NCI-H2107 treated with DMSO at 0.1 percent for 48 hours (cell line): Measurements from ENCODE around the gene BAX.

Experiments used
- DNase-seq: peaks from one replicate; lab custom pipeline; 2025; ENCODE audit not compliant: unreplicated experiment; lab: John Stamatoyannopoulos, UW

The BAX gene

DNA sequence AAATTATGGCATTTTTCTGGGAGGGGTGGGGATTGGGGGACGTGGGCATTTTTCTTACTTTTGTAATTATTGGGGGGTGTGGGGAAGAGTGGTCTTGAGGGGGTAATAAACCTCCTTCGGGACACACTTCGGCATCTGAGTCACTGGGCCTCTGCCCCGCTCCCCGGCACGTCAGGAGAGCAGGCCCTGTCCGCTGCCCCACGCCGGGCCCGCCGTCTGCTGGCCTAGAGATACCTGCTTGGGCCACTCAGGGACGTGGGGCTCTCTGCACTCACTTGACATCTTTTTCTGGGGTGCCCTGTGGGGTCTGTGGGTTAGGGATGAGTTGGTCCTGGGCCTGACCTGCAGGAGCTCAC is 7.0 kb downstream of the BAX start:
- DNase-seq, result no peak

DNA sequence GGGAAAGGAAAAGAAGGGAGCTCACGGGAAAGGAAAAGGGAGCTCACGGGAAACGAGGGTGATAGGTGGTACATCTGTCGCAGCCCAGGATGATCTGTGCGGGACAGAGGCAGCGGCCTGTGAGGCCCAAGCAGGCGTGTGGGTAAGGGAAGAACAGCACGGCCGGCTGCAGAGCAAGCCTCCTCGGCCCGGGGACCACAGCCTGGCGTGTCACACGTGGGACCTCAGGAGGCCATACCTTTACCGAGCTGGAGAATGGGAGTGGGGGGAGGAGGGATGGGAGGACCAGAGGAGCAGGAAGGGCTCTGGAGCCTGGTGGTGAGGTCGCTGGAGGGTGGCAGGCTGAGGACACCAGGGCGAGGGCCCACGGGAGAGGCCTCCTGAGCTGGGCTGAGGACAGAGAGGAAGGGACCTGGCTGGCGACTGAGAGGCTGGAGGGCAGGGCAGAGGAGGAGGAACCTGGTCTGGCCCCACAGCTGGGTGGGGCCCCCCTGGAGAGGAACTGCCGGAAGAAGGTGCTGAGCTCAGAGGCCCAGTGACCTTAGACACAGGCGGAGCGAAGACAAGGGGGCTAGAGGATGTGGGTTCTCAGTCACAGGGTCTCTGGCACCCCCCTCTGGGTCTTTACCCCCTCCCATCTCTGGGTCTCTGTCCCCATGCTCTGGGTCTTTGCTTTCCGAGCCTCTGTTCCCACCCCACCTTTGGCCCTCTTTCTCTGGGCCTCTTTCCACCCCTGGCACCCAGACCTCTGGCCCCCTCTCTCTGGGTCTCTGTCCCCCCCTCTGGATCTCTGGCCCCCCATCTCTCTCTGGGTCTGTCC is 7.6 kb downstream of the BAX start:
- DNase-seq, result no peak

DNA sequence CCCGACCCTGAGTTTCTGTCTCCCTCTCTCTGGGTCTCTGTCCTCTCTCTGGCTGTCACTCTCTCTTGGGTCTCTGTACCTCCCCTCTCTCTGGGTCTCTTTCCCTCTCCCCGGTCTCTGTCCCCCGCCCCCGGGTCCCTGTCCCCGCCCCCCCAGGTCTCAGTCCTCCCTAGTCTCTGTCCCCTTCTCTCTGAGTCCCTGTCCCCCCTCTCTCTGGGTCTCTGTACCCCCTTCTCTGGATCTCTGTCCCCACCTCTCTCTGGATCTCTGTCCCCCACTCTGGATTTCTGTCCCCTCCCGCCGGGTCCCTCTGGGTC is 8.1 kb downstream of the BAX start:
- no peak for DNase-seq

DNA sequence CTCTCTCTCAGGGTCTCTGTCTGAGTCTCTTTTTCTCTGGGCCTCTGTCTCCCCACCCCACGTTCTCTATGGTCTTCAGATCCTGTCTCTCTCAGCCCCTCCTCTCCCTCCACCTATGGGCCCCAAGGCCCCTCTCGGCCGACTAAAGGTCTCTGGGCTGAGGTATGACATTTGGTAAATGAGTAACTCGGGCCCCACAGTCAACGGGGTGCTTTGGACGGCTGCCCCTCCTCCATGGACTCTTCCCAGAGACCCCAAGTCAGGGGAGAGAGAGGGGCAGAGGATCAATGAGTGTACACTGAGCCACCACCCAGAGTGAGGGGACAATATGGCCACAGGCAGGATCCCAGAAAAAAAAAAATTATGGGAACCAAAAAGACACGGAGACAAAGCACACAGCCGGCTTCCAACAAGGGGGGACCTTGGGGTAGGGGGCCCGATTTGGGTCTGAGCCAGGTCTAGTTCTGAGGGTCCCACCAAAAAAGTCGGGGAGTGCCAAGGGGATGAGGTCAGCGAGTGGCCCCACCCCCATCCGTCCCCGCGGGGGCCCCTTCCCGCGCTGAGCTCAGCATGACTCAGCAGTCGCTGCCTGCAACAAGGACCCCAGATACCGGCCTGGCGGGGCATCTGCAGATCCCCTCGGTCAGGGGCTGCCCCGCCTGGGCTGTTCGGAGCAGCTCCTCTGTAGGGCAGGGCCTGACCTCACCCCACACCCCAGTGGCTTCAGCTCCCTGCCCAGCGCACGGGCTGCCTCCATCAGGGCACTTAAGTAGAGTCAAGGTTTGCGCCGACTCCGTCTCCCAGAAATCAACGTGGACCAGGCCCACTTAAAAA is 8.9 kb downstream of the BAX start:
- DNase-seq, result no peak

DNA sequence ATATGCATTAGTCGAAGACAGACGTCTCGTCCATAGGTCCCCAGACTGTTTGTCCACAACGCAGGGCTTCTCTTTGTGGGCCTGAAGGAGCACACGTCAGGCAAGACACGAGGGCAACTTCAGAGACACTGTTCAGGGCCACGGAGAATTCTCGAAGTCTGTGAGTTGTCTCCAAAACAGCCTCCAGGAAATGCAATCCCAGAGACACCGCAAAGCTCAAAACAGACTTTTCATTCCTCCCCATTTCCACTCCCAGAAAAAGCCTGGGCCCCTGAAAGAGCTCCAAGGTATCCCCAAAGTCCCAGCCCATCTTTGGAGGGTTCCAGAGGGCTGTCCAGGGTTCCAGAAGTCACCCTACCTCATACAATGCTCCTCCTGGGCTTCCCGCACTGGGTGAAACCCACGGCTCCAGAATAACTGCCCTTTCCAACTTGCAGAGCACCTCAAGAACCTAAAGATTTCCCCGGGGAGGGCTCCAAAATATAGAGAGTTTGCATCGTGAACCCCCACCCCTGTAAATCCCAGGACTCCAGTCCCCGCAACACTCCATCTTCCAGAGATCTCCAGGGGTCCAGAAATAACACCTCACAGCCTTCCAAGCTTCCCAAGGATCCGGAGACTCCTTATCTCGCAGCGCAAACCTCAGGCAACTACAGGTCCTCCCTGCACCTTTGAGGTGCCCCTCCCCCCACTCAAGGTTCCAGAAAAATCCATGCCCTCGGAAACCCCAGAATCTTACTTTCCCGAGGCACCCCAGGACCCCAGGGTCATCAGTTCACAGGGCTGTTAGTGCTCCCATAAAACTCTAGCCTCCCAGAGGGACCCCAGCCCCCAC is 9.7 kb downstream of the BAX start:
- no peak for DNase-seq

DNA sequence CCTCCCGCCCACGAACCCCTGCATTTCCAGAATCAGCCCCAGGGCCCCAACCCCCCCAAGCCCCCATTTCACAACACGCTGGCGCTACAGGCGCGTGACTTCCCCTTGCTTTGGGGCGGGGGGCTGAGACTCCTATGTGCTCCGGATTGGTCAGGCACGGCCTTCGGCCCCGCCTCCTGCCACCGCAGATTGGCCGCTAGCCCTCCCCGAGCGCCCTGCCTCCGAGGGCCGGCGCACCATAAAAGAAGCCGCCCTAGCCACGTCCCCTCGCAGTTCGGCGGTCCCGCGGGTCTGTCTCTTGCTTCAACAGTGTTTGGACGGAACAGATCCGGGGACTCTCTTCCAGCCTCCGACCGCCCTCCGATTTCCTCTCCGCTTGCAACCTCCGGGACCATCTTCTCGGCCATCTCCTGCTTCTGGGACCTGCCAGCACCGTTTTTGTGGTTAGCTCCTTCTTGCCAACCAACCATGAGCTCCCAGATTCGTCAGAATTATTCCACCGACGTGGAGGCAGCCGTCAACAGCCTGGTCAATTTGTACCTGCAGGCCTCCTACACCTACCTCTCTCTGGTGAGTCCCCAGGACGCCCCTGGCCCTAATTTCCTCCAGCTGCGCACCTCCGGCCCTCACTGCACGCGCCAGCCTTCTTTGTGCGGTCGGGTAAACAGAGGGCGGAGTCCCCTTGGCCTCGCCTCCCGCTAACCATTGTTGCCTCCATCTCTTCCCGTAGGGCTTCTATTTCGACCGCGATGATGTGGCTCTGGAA is 10.5 kb downstream of the BAX start, which contains the start of gene FTL:
Gene FTL, plus strand, starts transcription at position 270 of the 766 bp plus-strand sequence. Its CDS starts 199 bp downstream, at position 469.
- DNase-seq, result peak; percentile 88

DNA sequence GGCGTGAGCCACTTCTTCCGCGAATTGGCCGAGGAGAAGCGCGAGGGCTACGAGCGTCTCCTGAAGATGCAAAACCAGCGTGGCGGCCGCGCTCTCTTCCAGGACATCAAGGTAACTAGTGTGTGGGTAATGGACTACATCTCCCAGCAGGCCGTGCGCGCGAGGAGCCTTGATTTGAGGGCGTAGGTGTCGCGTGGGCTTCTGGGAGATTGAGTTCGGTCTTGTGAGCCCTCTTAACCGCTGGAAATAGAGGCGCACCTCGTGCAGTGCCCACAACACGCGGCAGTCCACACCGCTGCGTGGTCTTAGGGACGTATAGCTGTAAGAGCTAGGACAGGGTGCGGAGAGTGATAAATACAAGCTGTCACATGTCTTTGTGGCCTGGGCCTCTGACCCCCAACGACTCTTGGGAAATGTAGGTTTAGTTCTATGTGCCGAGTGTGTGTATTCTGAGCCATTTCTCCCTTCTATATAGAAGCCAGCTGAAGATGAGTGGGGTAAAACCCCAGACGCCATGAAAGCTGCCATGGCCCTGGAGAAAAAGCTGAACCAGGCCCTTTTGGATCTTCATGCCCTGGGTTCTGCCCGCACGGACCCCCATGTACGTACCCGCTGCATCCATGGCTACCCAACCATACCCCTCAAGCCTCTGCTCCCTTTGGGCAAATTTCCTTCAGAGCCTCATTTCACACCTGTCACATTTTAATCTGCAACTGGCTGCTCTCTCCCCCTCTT is 11.3 kb downstream of the BAX start:
- DNase-seq, result peak; percentile 74

DNA sequence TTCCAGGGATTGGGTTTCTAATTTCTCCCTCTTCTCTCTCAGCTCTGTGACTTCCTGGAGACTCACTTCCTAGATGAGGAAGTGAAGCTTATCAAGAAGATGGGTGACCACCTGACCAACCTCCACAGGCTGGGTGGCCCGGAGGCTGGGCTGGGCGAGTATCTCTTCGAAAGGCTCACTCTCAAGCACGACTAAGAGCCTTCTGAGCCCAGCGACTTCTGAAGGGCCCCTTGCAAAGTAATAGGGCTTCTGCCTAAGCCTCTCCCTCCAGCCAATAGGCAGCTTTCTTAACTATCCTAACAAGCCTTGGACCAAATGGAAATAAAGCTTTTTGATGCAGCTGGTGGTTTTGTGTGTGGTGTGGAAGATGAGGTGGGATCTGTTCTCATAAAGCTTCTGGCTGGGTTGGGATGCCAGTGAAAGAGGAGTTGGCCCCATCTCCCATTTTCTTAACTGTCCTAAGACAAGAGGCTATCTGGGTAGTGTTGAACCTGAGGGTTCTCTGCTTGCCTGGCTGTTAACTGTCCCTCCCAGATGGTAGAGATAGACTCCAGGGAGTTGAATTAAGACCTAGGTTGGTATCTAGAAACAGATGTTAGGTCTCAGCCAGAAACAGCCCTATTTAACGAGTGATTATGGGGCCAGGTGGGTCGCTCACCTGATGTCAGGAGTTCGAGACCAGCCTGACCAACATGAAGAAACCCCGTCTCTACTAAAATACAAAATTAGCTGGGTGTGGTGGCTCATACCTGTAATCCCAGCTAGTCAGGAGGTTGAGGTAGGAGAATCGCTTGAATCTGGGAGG is 12.1 kb downstream of the BAX start:
- no peak for DNase-seq

DNA sequence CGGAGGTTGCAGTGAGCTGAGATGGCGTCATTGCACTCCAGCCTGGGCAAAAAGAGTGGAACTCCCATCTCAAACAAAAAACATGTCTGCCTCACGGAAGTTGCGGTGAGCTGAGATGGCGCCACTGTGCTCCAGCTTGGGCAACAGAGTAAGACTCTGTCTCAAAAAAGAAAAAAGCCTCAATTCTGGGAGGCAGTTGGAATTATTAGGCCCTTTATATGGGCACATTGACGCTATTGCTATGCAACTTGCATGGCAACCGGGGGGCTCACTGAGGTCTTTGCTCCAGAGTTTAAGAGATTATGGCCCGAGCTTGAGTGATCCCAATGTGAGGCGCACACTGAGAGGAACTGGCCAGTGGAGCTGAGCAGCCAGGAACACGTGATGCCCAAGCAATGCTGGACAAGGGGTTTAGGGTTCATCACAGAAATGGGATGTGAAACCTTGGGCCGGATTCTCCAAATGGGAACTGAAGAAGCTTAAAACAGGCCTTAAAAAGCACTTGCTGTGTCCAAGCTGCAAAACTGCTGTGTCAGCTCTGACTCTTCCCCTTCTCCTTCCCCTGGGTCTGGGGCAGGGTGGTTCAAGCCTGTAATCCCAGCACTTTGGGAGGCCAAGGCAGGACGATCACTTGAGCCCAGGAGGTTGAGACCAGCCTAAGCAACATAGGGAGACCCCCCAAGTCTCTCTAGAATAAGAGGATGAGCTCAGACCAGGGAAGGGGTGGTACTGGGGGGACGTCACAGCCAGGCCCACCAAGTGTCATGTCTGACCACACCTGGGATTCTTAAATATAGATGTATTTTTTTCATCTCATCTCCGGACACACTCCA is 12.9 kb downstream of the BAX start:
- no peak for DNase-seq

DNA sequence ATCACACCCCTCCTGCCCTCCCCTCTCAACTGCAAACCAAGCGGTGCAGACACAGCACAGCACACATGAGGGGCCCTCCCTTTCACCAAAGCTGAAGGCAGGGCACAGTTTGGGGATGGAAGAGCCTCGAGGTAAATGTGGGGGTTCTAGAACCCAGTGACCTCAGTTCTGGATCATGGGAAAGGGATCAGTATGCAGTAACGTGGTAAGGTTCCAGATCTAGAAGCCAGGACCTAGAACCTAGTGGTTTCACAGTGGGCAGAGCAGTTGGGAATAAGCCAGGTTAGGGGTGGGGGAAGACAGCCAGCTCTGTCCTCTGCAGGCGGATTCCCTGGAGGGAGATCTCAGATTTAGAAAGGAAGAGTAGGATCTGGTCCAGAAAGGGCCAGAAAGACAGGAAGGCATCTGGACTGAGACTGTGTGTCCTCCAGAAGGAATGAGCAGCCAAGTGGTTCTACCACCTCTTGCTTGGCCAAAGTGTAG is 13.5 kb downstream of the BAX start:
- DNase-seq, result no peak

DNA sequence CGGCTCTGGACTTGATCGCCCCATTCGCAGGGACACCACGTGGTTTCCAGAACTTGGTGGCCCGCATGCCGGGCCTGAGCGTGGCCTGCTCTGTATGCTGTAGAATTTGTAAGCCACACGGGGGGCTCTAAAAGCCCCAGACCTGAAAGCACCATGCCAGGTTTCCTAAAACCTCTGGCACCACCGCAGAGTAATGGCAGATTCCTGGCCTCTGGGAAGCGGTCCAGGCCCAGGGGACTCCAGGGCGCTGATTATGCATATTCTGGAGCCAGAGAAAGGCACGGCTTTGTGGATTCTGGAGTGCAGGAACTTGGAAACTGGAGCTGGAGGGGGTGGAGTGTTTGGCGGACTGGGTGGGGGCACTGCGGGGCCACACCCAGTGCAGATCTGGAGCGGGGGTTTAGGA is 14.1 kb downstream of the BAX start:
- no peak for DNase-seq

DNA sequence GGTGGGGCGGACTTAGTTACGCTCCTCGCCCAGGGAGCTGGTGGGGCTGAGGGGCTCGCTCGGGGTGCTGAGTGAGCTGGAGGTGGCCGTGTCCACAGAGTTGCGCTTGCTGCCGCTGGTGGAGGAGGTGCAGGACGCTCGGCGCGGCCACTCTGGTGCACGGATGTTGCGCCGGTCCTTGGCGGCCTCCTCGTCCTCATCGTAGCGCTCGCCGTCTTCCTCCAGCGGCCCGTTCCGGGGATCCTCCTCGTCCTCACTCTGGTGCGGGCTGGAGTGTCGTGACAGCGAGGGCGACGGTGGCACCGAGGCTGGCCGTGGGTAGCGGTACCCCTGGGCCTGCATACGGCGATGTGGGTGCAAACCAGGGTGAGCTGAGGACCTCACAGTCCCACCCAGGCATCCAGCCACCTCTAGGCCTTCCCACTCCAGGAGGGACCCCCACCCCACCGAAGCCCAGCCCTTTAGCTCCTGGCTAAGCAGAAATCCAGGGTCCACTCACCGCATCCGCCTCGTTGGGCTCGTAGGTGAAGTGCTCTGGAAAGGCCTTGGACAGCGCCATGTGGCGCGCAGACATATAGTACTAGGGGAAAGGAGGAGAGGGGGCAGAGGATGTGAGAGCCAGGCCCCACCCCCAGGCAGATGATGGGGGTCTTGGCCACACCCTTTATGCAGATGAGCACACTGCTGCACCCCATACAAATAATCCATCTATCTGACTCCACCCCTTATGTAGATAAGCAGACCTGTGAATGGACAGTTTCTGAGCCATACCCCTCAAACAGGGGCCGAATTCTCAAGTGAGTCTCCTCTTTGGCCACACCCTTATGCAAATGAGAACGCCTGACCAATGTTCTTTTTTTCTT is 14.8 kb downstream of the BAX start:
- DNase-seq, result no peak

DNA sequence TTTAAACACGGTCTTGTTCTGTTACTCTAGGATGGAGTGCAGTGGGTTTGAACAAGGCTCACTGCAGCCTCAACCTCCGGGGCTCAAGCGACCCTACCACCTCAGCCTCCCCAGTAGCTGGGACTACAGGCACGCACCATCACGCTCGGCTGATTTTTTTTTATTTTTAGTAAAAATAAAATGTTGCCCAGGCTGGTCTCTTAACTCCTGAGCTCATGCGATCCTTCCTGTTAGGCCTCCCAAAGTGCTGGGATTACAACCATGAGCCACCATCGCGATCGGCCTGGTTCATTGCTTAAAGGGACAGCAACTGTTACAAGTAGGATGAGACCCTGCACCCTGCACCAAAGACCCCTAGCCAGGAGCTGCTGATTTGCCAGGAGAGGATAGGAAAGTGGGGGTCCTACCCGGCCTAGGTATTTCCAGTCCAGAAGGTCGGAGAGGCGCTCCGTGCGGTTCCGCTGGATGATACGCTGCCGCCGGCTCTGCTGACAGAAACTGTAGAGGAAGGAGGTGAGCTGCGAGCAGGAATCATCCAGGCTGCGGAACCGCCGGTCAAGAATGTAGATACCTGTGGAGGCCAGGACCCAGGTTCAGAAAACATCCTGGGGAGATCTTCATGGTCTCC is 15.6 kb downstream of the BAX start:
- no peak for DNase-seq

DNA sequence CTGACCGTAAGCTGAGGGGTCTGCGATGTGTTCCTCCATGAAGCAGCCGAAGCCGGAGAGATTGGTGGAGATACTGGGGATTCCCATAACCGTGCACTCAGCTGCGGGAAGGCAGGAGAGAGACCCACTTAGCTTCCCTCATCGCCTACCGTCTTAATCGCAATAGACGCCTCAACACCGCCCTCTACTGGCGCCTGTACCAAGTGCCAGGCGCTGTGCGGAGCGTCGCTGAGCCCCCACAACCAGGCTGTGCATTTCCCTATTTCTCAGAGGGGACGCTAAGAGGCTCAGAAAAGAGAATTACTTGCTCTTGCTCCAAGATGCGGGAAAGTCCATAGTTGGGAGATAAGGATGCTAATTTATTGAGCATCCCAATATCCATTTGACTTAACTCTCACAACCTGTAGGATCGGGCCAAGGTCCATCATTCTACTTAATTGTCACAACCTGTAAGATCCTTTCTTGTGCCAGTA is 16.3 kb downstream of the BAX start:
- DNase-seq, result peak; percentile 51

DNA sequence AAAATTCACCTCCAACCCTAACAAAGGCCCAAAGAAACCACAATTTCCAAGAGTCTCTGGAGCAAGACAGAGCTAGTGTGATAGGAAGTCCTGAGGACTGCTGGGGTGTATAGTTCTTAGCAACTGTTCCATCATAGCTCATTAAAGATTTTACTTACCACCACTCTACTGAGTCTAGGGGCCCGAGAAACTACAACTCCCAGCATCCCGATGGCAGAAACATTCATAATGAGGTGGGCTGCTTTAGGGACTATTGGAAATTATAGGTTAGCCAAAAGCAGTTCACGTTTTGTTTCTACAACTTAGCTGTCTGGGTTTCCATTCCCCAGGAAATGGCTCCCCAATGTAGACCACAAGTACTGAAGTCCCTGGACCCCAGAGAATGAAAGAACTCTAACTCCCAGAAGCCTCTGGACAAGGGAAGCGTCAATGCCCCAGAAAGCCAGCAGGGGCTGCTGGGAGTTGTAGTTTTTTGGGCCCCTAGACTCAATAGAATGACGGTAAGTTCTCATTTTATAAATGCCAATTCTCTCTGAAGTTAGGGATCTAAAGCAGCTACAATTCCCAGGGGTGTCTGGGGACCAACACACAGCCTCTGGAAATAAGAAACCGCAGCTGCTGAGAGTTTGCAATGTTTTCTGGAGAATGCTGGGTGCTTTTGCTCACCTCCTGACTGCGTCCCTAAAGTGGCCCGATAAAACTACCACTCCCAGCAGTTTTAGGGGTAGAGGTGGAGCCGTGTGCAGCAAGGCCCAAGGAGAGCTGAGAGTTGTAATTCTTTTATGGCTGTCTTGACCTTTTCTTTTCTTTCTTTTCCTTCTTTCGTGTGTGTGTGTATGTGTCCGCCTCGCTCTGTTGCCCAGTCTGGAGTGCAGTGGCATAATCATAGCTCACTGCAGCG is 21.5 kb downstream of the BAX start:
- DNase-seq, result no peak

DNA sequence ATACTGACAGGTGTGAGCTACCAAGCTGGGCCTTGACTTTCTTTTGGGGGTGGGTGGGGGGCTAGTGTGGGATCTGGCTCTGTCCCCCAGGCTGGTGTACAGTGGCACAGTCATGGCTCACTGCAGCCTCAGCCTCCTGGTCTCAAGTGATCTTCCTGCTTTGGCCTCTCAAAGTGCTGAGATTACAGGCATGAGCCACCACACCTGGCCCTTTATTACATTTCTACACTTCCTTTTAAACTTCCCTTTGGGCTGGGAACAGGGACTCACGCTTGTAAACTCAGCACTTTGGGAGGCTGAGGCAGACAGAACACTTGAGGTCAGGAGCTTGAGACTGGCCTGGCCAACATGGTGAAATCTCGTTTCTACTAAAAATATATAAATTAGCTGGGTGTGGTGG is 22.4 kb downstream of the BAX start:
- DNase-seq, result no peak
